ENCODE results near the gene SEC23B. TPM values are rescaled to one million over a fixed set of nuclear protein-coding genes. Genes with fewer than 3 reads are reported as not detected.

Gene SEC23B
- total and polyA plus RNA-seq, 2 experiments from 2014 or later: 27.2 to 66.6 TPM

GRCh38 chr20:18514127-18514526 lies 6.4 kb downstream of the SEC23B start:
- Mint-ChIP-seq H3K27ac (no peak overlapping the region), H3K9me3 (no peaks in the 10 kb centered on the region), H3K27me3 (ENCODE audit: insufficient read depth, low read depth, poor library complexity) (no peaks in the 10 kb centered on the region), H3K36me3 (ENCODE audit: low read depth) (peaks cover 50% of the 10 kb centered on the region), H3K4me1 (peaks cover under 1% of the 10 kb centered on the region; the same call in 2 of the 3 replicates), H3K4me3 (no peak overlapping the region)
- H3K27ac ChIP-seq (ENCODE audit: low read depth): no peak overlapping the region
- H3K4me2 ChIP-seq: no peak overlapping the region
- H3K4me3 ChIP-seq: no peak overlapping the region
- H3F3A ChIP-seq (replicated peaks; ENCODE audit: low read depth): peaks cover 4% of the 10 kb centered on the region; the same call in 1 of the 2 replicates
- no peaks in the 10 kb centered on the region; the same call in 1 of the 2 replicates for H4K20me1 ChIP-seq (replicated peaks; ENCODE audit: insufficient read depth)
- H3K4me1 ChIP-seq (ENCODE audit: insufficient read depth): no peaks in the 10 kb centered on the region
- peaks cover 25% of the 10 kb centered on the region for H3K79me2 ChIP-seq (replicated peaks; ENCODE audit: insufficient read depth)
- DNase-seq (ENCODE audit: low spot score) (no peak), ATAC-seq (no peak)
- H2AFZ ChIP-seq: no peak overlapping the region
- peaks cover 49% of the 10 kb centered on the region for H3K36me3 ChIP-seq (ENCODE audit: insufficient read depth)
- no peaks in the 10 kb centered on the region for H3K9me2 ChIP-seq (ENCODE audit: insufficient read depth)
- no peaks in the 10 kb centered on the region for H3K27me3 ChIP-seq (ENCODE audit: insufficient read depth)
- TF ChIP-seq ZNF462 (CRISPR knock-in tag; IDR thresholded peaks at IDR 0.05): no peak
- TF ChIP-seq NANOG (IDR thresholded peaks at IDR 0.05; ENCODE audit: borderline replicate concordance): no peak
- no peak for TF ChIP-seq STAT1 (IDR thresholded peaks at IDR 0.05; ENCODE audit: unreplicated experiment)
- TF ChIP-seq POLR2AphosphoS5 (IDR thresholded peaks at IDR 0.05; ENCODE audit: low read depth): no peak
- no peak for TF ChIP-seq CREB1 (CRISPR knock-in tag; IDR thresholded peaks at IDR 0.05; ENCODE audit: low read depth)
- TF ChIP-seq ZNF331 (CRISPR knock-in tag; IDR thresholded peaks at IDR 0.05; ENCODE audit: low read depth): no peak
- no peak for TF ChIP-seq ZNF114 (CRISPR knock-in tag; IDR thresholded peaks at IDR 0.05)
- TF ChIP-seq EZH2phosphoT487 (IDR thresholded peaks at IDR 0.05; ENCODE audit: unreplicated experiment): no peak
- TF ChIP-seq JUNB (IDR thresholded peaks at IDR 0.05; ENCODE audit: unreplicated experiment): no peak
- no peak for TF ChIP-seq EZH2 (IDR thresholded peaks at IDR 0.05; ENCODE audit: low read depth, unreplicated experiment)
- TF ChIP-seq CTCF (conservative IDR thresholded peaks at IDR 0.05; ENCODE audit: low read depth in 2 of 2): no peak
- TF ChIP-seq REST (IDR thresholded peaks at IDR 0.05; ENCODE audit: unreplicated experiment): no peak
- TF ChIP-seq ETS1 (IDR thresholded peaks at IDR 0.05): no peak

Measured in GM23338 (cell line).